SK-N-SH (cell line): ENCODE measurements around the gene TBC1D8. TPM values are rescaled to one million over a fixed set of nuclear protein-coding genes. Genes with fewer than 3 reads are reported as not detected.

ENCODE experiments used
- CTCF ChIA-PET: fragments of 300-600, 350-600 bp; formaldehyde crosslinking; extraction: SDS; loops from one replicate; lab custom pipeline; 2021; lab: Yijun Ruan, JAX
- POLR2A ChIA-PET: fragments of 350-600 bp; sonication (Branson Sonifier 250); formaldehyde crosslinking; extraction: SDS; loops from one replicate; lab custom pipeline; 2020; ENCODE audit warnings: antibody characterized with exemption, inconsistent platforms; lab: Yijun Ruan, JAX
- DNase-seq: peaks from one replicate; pipeline ENCODE4 v3.0.0; 2012
- H2AFZ ChIP-seq: fragments of 200-600 bp; sonication (generic); 2 replicates; pipeline ENCODE4 v1.8.1; 2016; ENCODE audit warnings: antibody characterized with exemption, mild to moderate bottlenecking, low read depth
- H3F3A ChIP-seq: fragments of 200-600 bp; sonication (generic); replicated peaks from 2 replicates; pipeline ENCODE3; 2016; ENCODE audit warnings: antibody characterized with exemption, mild to moderate bottlenecking; ENCODE audit not compliant: insufficient read depth
- H3K27ac ChIP-seq, 2 experiments: fragments of 200-500 bp in 1 of 2; fragments of 200-600 bp in 1 of 2; sonication (Bioruptor generic) in 1 of 2; sonication (generic), shearing (Covaris generic) in 1 of 2; 2 replicates each; pipeline versions ENCODE4 v1.5.1 to v1.6.1; 2014 to 2016; ENCODE audit warnings: low read depth in 2 of 2, inconsistent platforms in 1 of 2, low read length in 1 of 2, mild to moderate bottlenecking in 1 of 2, mixed read lengths in 1 of 2
- H3K27me3 ChIP-seq: fragments of 200-600 bp; sonication (generic), shearing (Covaris generic); 2 replicates; pipeline ENCODE4 v1.6.1; 2016; ENCODE audit warnings: mixed run types; ENCODE audit not compliant: insufficient read depth
- H3K36me3 ChIP-seq, 2 experiments: fragments of 200-500 bp in 1 of 2; fragments of 200-600 bp in 1 of 2; sonication (Bioruptor generic) in 1 of 2; sonication (generic) in 1 of 2; replicated peaks in 1 of 2; 2 replicates each; pipeline versions ENCODE3 to v1.5.1; 2014 to 2016; ENCODE audit warnings: low read length in 1 of 2, mild to moderate bottlenecking in 1 of 2; ENCODE audit not compliant: insufficient read depth in 2 of 2, control insufficient read depth in 1 of 2
- H3K4me1 ChIP-seq, 2 experiments: fragments of 200-500 bp in 1 of 2; fragments of 200-600 bp in 1 of 2; sonication (Bioruptor generic) in 1 of 2; sonication (generic), shearing (Covaris generic) in 1 of 2; 2 replicates each; pipeline versions ENCODE4 v1.5.1 to v1.6.1; 2014 to 2016; ENCODE audit warnings: low read depth in 1 of 2, low read length in 1 of 2, mixed run types in 1 of 2; ENCODE audit not compliant: insufficient read depth in 2 of 2, control insufficient read depth in 1 of 2
- H3K4me2 ChIP-seq: fragments of 200-600 bp; sonication (generic), shearing (Covaris generic); 2 replicates; pipeline ENCODE4 v1.6.1; 2017; ENCODE audit warnings: mixed run types
- H3K4me3 ChIP-seq, 2 experiments: fragments of 200-500 bp in 1 of 2; fragments of 200-600 bp in 1 of 2; sonication (Bioruptor generic) in 1 of 2; sonication (generic), shearing (Covaris generic) in 1 of 2; 2 replicates each; pipeline versions ENCODE4 v1.5.1 to v1.8.1; 2014 to 2016; ENCODE audit warnings: low read depth in 2 of 2, inconsistent platforms in 1 of 2, low read length in 1 of 2, mild to moderate bottlenecking in 1 of 2, mixed read lengths in 1 of 2, moderate library complexity in 1 of 2
- H3K79me2 ChIP-seq: fragments of 200-600 bp; sonication (generic); 2 replicates; pipeline ENCODE4 v1.8.1; 2017; ENCODE audit warnings: mild to moderate bottlenecking; ENCODE audit not compliant: insufficient read depth
- H3K9ac ChIP-seq: fragments of 200-600 bp; sonication (generic); 2 replicates; pipeline ENCODE4 v1.6.1; 2017; ENCODE audit warnings: mixed run types
- H3K9me2 ChIP-seq: fragments of 200-600 bp; sonication (generic); 2 replicates; pipeline ENCODE4 v1.6.1; 2017; ENCODE audit warnings: mixed run types
- H3K9me3 ChIP-seq: fragments of 200-600 bp; sonication (generic); 2 replicates; pipeline ENCODE4 v1.6.1; 2017; ENCODE audit warnings: mixed run types, mild to moderate bottlenecking, moderate library complexity
- H4K20me1 ChIP-seq: fragments of 200-600 bp; sonication (generic); 2 replicates; pipeline ENCODE4 v1.6.1; 2017; ENCODE audit warnings: mild to moderate bottlenecking, mixed run types; ENCODE audit not compliant: insufficient read depth
- CHD2 ChIP-seq: fragments of 150-350 bp; IDR thresholded peaks from 2 replicates; pipeline ENCODE4 v1.6.1; 2018; ENCODE audit warnings: low read length; ENCODE audit not compliant: partially characterized antibody
- GATA2 ChIP-seq: sonication (generic); formaldehyde crosslinking; IDR thresholded peaks from 2 replicates; pipeline ENCODE4 v1.5.0; 2020; ENCODE audit warnings: mild to moderate bottlenecking, missing genetic modification reagents
- IRF3 ChIP-seq: fragments of 150-350 bp; IDR thresholded peaks from 2 replicates; pipeline ENCODE4 v1.6.1; 2016; ENCODE audit warnings: mild to moderate bottlenecking, low read depth, low read length
- MXI1 ChIP-seq: IDR thresholded peaks from 2 replicates; pipeline ENCODE4 v1.6.1; 2012; ENCODE audit warnings: mild to moderate bottlenecking, low read depth, low read length, improper control_type of control experiment
- PBX3 ChIP-seq: IDR thresholded peaks from 2 replicates; pipeline ENCODE4; 2012
- POLR2AphosphoS5 ChIP-seq: IDR thresholded peaks from 2 replicates; pipeline ENCODE4 v1.6.1; 2012; ENCODE audit warnings: low read depth, low read length
- SIN3A ChIP-seq: IDR thresholded peaks from 2 replicates; pipeline ENCODE4 v1.6.1; 2012; ENCODE audit warnings: low read depth, mild to moderate bottlenecking, low read length, moderate library complexity, borderline replicate concordance
- SMC3 ChIP-seq: IDR thresholded peaks from 2 replicates; pipeline ENCODE4 v1.6.1; 2012; ENCODE audit warnings: low read depth, low read length, improper control_type of control experiment
- TAF1 ChIP-seq: IDR thresholded peaks from 2 replicates; pipeline ENCODE4 v1.6.1; 2012; ENCODE audit warnings: low read depth, mild to moderate bottlenecking, low read length, moderate library complexity, borderline replicate concordance
- TCF12 ChIP-seq: IDR thresholded peaks from 2 replicates; pipeline ENCODE4 v1.4.0; 2012
- TEAD4 ChIP-seq: IDR thresholded peaks from 2 replicates; pipeline ENCODE4 v1.4.0; 2012; ENCODE audit warnings: mild to moderate bottlenecking, borderline replicate concordance; ENCODE audit not compliant: insufficient read depth
- USF1 ChIP-seq: IDR thresholded peaks from 2 replicates; pipeline ENCODE4 v1.4.0; 2012; ENCODE audit warnings: low read depth, borderline replicate concordance
- USF2 ChIP-seq: fragments of 150-350 bp; IDR thresholded peaks from 2 replicates; pipeline ENCODE4 v1.6.1; 2017; ENCODE audit warnings: antibody characterized with exemption, low read length, low read depth, borderline replicate concordance
- YY1 ChIP-seq: IDR thresholded peaks from 2 replicates; pipeline ENCODE4 v1.4.0; 2012; ENCODE audit warnings: low read depth, mild to moderate bottlenecking
- WGBS: methylation state at CpG from one replicate; pipeline ENCODE4 v1.1.6; 2017; ENCODE audit warnings: low lambda C conversion rate; 5-methylcytosine and 5-hydroxymethylcytosine counted together
- polyA plus RNA-seq, 3 experiments: library from polyadenylated mRNA; depleted of rRNA; stranded (reverse); fragments of >200 nt; gene quantifications; 2 replicates each; pipeline ENCODE4 v1.2.3, GENCODE V29; 2012

The TBC1D8 gene
- polyA plus RNA-seq, 1 of the 3 experiments (the other 2 are of a cell fraction) = 5.3 TPM

- Histone ChIP-seq H3K27me3 (no peaks in the 10 kb centered on the region), H2AFZ (no peak overlapping the region), H3K9me2 (no peaks in the 10 kb centered on the region), H3K27ac (no peak overlapping the region; a peak in 1 of 4 replicates), H3K9me3 (no peaks in the 10 kb centered on the region), H3K4me1 (peaks cover 15 to 57% of the 10 kb centered on the region in 2 experiments; a peak in 3 of 4 replicates), H3F3A (no peaks in the 10 kb centered on the region), H3K9ac (no peak overlapping the region), H4K20me1 (no peaks in the 10 kb centered on the region), H3K79me2 (no peaks in the 10 kb centered on the region), H3K36me3 (no peaks in the 10 kb centered on the region), H3K4me3 (no peak overlapping the region), H3K4me2 (no peak overlapping the region)
- POLR2A ChIA-PET = no interaction called here
- no peak for TF ChIP-seq TEAD4
- DNase-seq = no peak
- 90% methylated on average over 8 of the region's 9 CpGs for WGBS
- CTCF ChIA-PET = interaction anchor here (1.2 kb wide), 1 partner anchor 15 kb away, joined by 3 read pairs; no protein-coding TSS in a partner anchor
Measured at GRCh38 chr2:101116841-101117552, 34.2 kb downstream of the TBC1D8 start.

GRCh38 chr2:101116348-101116747, 34.8 kb downstream of the TBC1D8 start:
- H3F3A ChIP-seq = no peaks in the 10 kb centered on the region
- no peak overlapping the region for H2AFZ ChIP-seq
- H3K79me2 ChIP-seq = no peaks in the 10 kb centered on the region
- no peak overlapping the region for H3K9ac ChIP-seq
- H3K9me2 ChIP-seq = no peaks in the 10 kb centered on the region
- ChIA-PET POLR2A (no interaction called here), CTCF (interaction anchor here (1.2 to 1.4 kb wide), 3 partner anchors 15 to 507 kb away, joined by 3 to 4 read pairs (median 3); no protein-coding TSS in a partner anchor)
- WGBS = 70% methylated on average over 4 of the region's 4 CpGs
- TF ChIP-seq USF1 (no peak), SMC3 (no peak)
- H3K4me1 ChIP-seq = peaks cover 15 to 62% of the 10 kb centered on the region in 2 experiments; a peak in 3 of 4 replicates
- no peak for DNase-seq
- no peaks in the 10 kb centered on the region for H3K9me3 ChIP-seq
- no peaks in the 10 kb centered on the region for H4K20me1 ChIP-seq
- no peaks in the 10 kb centered on the region for H3K27me3 ChIP-seq
- no peak overlapping the region for H3K4me3 ChIP-seq
- peak overlapping the region in 1 of 2 experiments; percentile 97; a peak in 1 of 4 replicates for H3K27ac ChIP-seq
- no peak overlapping the region for H3K4me2 ChIP-seq
- no peaks in the 10 kb centered on the region for H3K36me3 ChIP-seq

GRCh38 chr2:101115664-101116063, 35.5 kb downstream of the TBC1D8 start:
- no peaks in the 10 kb centered on the region for H3F3A ChIP-seq
- POLR2A ChIA-PET = no interaction called here
- TF ChIP-seq SIN3A (no peak), MXI1 (no peak), PBX3 (no peak), SMC3 (no peak), YY1 (no peak), CHD2 (no peak), IRF3 (no peak), GATA2 (no peak), TCF12 (no peak), TAF1 (no peak), USF2 (no peak), POLR2AphosphoS5 (no peak)

More at GRCh38 chr2:101115664-101116063, 35.5 kb downstream of the TBC1D8 start:
- Histone ChIP-seq H3K9me2 (no peaks in the 10 kb centered on the region), H3K4me1 (peaks cover 12 to 61% of the 10 kb centered on the region in 2 experiments; a peak in 3 of 4 replicates), H3K4me3 (no peak overlapping the region), H3K9ac (no peak overlapping the region), H3K79me2 (no peaks in the 10 kb centered on the region), H3K9me3 (no peaks in the 10 kb centered on the region), H3K27me3 (no peaks in the 10 kb centered on the region), H4K20me1 (no peaks in the 10 kb centered on the region), H2AFZ (no peak overlapping the region), H3K4me2 (no peak overlapping the region), H3K36me3 (no peaks in the 10 kb centered on the region), H3K27ac (peak overlapping the region in 1 of 2 experiments; percentile 97; a peak in 1 of 4 replicates)
- CTCF ChIA-PET = interaction anchor here (1.2 to 1.4 kb wide), 3 partner anchors 16 to 506 kb away, joined by 3 to 4 read pairs (median 3); no protein-coding TSS in a partner anchor
- DNase-seq = no peak
- 93% methylated on average over 4 of the region's 4 CpGs for WGBS
